SU-DHL-6 (cell line): ENCODE data around the gene ARRDC1.
A peak's percentile ranks its signal among the peaks of the same experiment; 100 is the strongest.

Experiments used
- H2AFZ ChIP-seq: fragments of 200-600 bp; sonication (generic); 2 replicates; pipeline ENCODE4 v1.6.1; 2014; ENCODE audit warnings: low read depth, mild to moderate bottlenecking, moderate library complexity, mixed read lengths, antibody characterized with exemption, low read length; ENCODE audit not compliant: severe bottlenecking
- H3F3A ChIP-seq: fragments of 200-600 bp; shearing (Covaris generic); 2 replicates; pipeline ENCODE4 v1.6.0; 2016; ENCODE audit warnings: antibody characterized with exemption, mild to moderate bottlenecking; ENCODE audit not compliant: insufficient read depth
- H3K27ac ChIP-seq: fragments of 200-600 bp; sonication (generic); 2 replicates; pipeline ENCODE4 v1.5.1; 2016; ENCODE audit warnings: low read depth, mild to moderate bottlenecking, low read length, moderate library complexity, mixed read lengths
- H3K27me3 ChIP-seq: fragments of 200-600 bp; sonication (generic), shearing (Covaris generic); 2 replicates; pipeline ENCODE4 v1.6.0; 2014; ENCODE audit warnings: mild to moderate bottlenecking, low read length
- H3K36me3 ChIP-seq: fragments of 200-600 bp; sonication (generic); 2 replicates; pipeline ENCODE4 v1.6.1; 2014; ENCODE audit warnings: mild to moderate bottlenecking, low read length, mixed read lengths
- H3K4me2 ChIP-seq: fragments of 300-600, 200-600 bp; shearing (Covaris generic), sonication (generic); 2 replicates; pipeline ENCODE4 v1.6.0; 2014; ENCODE audit warnings: low read length, low read depth, mild to moderate bottlenecking; ENCODE audit not compliant: poor library complexity, severe bottlenecking
- H3K4me3 ChIP-seq: fragments of 200-600 bp; sonication (generic); 2 replicates; pipeline ENCODE4 v1.5.1; 2014; ENCODE audit warnings: antibody characterized with exemption, low read length, mild to moderate bottlenecking, mixed read lengths; ENCODE audit not compliant: insufficient read depth, poor library complexity, severe bottlenecking
- H3K79me2 ChIP-seq: fragments of 200-600 bp; sonication (generic); 2 replicates; pipeline ENCODE4 v1.6.1; 2014; ENCODE audit warnings: mild to moderate bottlenecking, low read length, moderate library complexity; ENCODE audit not compliant: insufficient read depth
- H3K9ac ChIP-seq: fragments of 200-600 bp; sonication (generic); 2 replicates; pipeline ENCODE4 v1.7.0; 2014; ENCODE audit warnings: mild to moderate bottlenecking, low read length
- H3K9me2 ChIP-seq: fragments of 200-600 bp; sonication (generic); replicated peaks from 2 replicates; pipeline ENCODE4 v1.6.1; 2014; ENCODE audit warnings: low read length; ENCODE audit not compliant: insufficient read depth
- H3K9me3 ChIP-seq: fragments of 200-600 bp; sonication (generic); 2 replicates; pipeline ENCODE4 v1.6.1; 2014; ENCODE audit warnings: low read length, mixed read lengths; ENCODE audit not compliant: insufficient read depth
- H4K20me1 ChIP-seq: fragments of 200-600 bp; sonication (generic); 2 replicates; pipeline ENCODE4 v1.6.1; 2014; ENCODE audit warnings: low read depth, mild to moderate bottlenecking, antibody characterized with exemption, low read length, moderate library complexity, mixed read lengths
- CTCF ChIP-seq: fragments of 200-600 bp; sonication (generic); IDR thresholded peaks from one replicate; pipeline ENCODE4 v1.5.1; 2017; ENCODE audit warnings: antibody characterized with exemption, mild to moderate bottlenecking, low read length, moderate library complexity; ENCODE audit not compliant: insufficient read depth, poor library complexity, severe bottlenecking
- EZH2phosphoT487 ChIP-seq: fragments of 200-600 bp; sonication (generic), shearing (Covaris generic); conservative IDR thresholded peaks from 2 replicates; pipeline ENCODE4 v1.6.1; 2018; ENCODE audit warnings: mild to moderate bottlenecking, antibody characterized with exemption, low read length, moderate library complexity, mixed read lengths

ARRDC1 gene

DNA sequence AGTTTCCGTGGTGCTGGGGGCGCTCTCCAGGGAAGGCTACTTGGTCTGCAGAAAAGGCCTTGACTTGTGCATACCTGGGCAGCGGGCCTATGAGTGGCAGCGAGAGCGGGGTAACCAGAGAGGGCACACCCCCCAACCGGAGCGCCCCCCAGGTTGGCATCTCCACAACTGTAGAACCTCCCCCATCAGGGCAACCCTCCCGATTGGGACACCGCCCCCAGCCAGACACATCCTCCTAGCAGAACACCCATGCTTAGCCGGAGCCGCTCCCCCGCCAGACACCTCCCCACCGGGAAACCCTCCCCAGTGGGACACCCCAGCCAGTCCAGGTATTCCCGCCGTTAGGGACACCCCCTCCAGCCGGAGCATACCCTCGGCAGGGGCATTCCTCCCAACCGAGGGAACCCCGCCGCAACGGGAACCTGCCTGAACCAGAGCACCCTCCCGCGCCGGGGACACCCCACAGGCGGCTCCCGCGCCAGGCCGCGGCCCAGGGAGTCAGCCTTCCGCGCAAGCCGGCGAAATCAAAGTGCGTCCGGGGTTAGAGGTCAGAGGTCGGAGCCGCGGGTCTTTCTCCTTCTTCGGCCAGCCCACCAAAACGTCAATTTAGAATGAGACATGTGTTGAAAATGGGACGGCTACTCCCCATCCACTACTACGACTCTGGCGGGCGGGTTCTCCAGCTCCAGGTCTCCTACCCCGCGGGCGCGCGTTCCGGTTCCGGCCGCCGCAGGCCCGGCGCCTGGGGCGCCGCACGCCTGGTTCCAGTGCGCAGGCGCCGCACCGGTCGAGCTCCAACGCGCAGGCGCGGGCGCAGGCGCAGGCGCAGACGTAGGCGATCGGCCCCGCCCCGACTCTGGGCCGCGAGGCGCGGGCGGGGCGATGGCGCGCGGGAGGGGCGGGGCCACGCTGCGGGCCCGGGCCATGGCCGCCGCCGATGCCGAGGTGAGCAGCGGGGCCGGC is 12.9 kb downstream of the ARRDC1 start, which contains the start of gene EHMT1:
Gene EHMT1 (plus strand): TSS at position 901 of the 963 bp plus-strand sequence. CDS start 24 bp downstream, at position 925.
- Histone ChIP-seq H3K9me3 (no peaks in the 10 kb centered on the region), H3F3A (peaks cover 6% of the 10 kb centered on the region; the same call in 1 of the 2 replicates), H4K20me1 (peaks cover 3% of the 10 kb centered on the region; the same call in 1 of the 2 replicates), H3K4me2 (peak within 1 kb of the TSS; percentile 88), H2AFZ (peak within 1 kb of the TSS; percentile 62), H3K27ac (peak within 1 kb of the TSS; percentile 77), H3K4me3 (peak within 1 kb of the TSS; percentile 94), H3K9ac (peak within 1 kb of the TSS; percentile 100), H3K9me2 (no peaks in the 10 kb centered on the region), H3K79me2 (peaks cover 50% of the 10 kb centered on the region), H3K36me3 (no peaks in the 10 kb centered on the region), H3K27me3 (no peaks in the 10 kb centered on the region)
- TF ChIP-seq CTCF (no peak), EZH2phosphoT487 (no peak)

DNA sequence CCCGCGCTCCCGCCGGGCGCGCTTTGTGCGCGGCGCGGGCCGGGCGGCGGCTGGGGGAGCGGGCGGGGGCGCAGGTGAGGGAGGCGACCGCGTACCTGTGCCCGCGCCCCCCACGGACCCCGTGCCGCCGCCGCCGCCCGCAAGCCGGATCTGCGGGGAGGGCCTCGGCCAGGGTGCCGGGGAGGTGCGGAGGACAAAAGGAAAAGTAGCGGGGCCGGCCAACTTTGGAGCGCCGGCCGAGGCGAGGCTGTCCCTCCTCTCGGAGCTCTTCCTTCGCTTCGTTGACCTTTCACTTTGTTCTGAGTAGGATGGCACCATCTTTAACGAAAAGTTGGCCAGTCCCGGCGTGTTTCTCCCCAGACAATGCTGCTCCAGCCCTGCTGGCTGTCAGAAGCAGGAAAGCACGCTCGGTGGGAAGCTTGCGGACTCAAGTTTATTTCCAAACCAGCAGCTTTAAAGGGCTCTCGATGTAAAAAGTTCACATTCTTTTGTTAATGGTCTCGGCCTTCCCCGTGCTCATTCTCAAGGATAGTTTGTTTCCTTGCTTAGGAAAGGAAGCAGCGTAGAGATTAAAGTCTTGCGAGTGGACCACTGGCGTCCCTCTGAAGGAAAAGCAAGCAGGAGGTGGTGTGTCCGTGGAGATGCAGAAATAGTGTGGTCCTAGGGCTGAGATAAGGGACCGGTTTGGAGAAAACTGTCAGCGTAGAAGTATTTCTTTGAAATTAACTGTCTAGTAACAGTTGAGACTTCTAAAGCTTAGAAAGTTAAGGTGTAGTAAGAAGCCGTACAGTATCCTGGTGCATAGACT is 14.0 kb downstream of the ARRDC1 start:
- no peaks in the 10 kb centered on the region for H3K36me3 ChIP-seq
- TF ChIP-seq CTCF, result no peak
- TF ChIP-seq EZH2phosphoT487, result no peak
- peaks cover 3% of the 10 kb centered on the region; the same call in 1 of the 2 replicates for H4K20me1 ChIP-seq
- H3K9ac ChIP-seq, result peak overlapping the region; percentile 70
- H3F3A ChIP-seq, result peaks cover 6% of the 10 kb centered on the region; the same call in 1 of the 2 replicates
- peaks cover 61% of the 10 kb centered on the region for H3K79me2 ChIP-seq
- peak overlapping the region; percentile 78 for H3K4me3 ChIP-seq
- H2AFZ ChIP-seq, result peak overlapping the region; percentile 3
- H3K27me3 ChIP-seq, result no peaks in the 10 kb centered on the region
- H3K27ac ChIP-seq, result peak overlapping the region; percentile 53
- peak overlapping the region; percentile 69 for H3K4me2 ChIP-seq
- H3K9me3 ChIP-seq, result no peaks in the 10 kb centered on the region
- H3K9me2 ChIP-seq, result no peaks in the 10 kb centered on the region

GRCh38 chr9:137620048-137620405 is 14.5 kb downstream of the ARRDC1 start:
- Histone ChIP-seq H3K9me2 (no peaks in the 10 kb centered on the region), H3K4me3 (peak overlapping the region; percentile 78), H3K9me3 (no peaks in the 10 kb centered on the region), H3K27ac (peak overlapping the region; percentile 53; the same call in 1 of the 2 replicates), H3K27me3 (no peaks in the 10 kb centered on the region), H3K79me2 (peaks cover 67% of the 10 kb centered on the region), H4K20me1 (peaks cover 3% of the 10 kb centered on the region; the same call in 1 of the 2 replicates), H3F3A (peaks cover 6% of the 10 kb centered on the region; the same call in 1 of the 2 replicates), H2AFZ (no peak overlapping the region), H3K36me3 (no peaks in the 10 kb centered on the region), H3K9ac (peak overlapping the region; percentile 70), H3K4me2 (peak overlapping the region; percentile 69)
- TF ChIP-seq CTCF, result no peak
- TF ChIP-seq EZH2phosphoT487, result no peak
